Activated T-cell treated with anti-CD3 and anti-CD28 coated beads, Interleukin-2, amount 50 U/mL, for 72 hours (primary cell): Measurements from ENCODE around the gene ABHD16B. TPM values are rescaled to one million over a fixed set of nuclear protein-coding genes. Genes with fewer than 3 reads are reported as not detected.
A peak's percentile ranks its signal among the peaks of the same experiment; 100 is the strongest.

Experiments
- ATAC-seq, 2 donors: fragments of 150-1000 bp; cut with Tn5 transposase; replicated peaks in 1 of 2; 2 replicates each; pipeline ENCODE4 v1.10.0; 2021; ENCODE audit warnings: moderate library complexity in 2 of 2, mild to moderate bottlenecking in 1 of 2
- DNase-seq, 2 donors: peaks; one replicate each; pipeline ENCODE4 v3.0.0; 2021 to 2022; ENCODE audit warnings: mixed read lengths in 1 of 2
- H3K27ac Mint-ChIP-seq: one replicate; pipeline ENCODE4 v1.8.0; 2022; ENCODE audit warnings: mild to moderate bottlenecking, moderate library complexity, mixed read lengths
- H3K27me3 Mint-ChIP-seq: one replicate; pipeline ENCODE4 v1.8.0; 2022; ENCODE audit warnings: low read depth, mixed read lengths
- H3K36me3 Mint-ChIP-seq, 2 donors: one replicate each; pipeline ENCODE4 v1.8.0; 2022; ENCODE audit warnings: mixed read lengths in 2 of 2, mild to moderate bottlenecking in 1 of 2; ENCODE audit not compliant: insufficient read depth in 2 of 2
- H3K4me1 Mint-ChIP-seq: one replicate; pipeline ENCODE4 v1.8.0; 2022; ENCODE audit warnings: low read depth, mixed read lengths
- H3K4me3 Mint-ChIP-seq, 2 donors: one replicate each; pipeline ENCODE4 v1.8.0; 2022; ENCODE audit warnings: mild to moderate bottlenecking in 2 of 2, mixed read lengths in 2 of 2, moderate library complexity in 2 of 2
- H3K9me3 Mint-ChIP-seq, 2 donors: one replicate each; pipeline ENCODE4 v1.8.0; 2022; ENCODE audit warnings: mixed read lengths in 2 of 2
- total RNA-seq, 2 donors: library from RNA; stranded (reverse); gene quantifications; one replicate each; pipeline ENCODE4 v1.2.3, GENCODE V29; 2022

Gene ABHD16B
- total RNA-seq, 2 donors from 2014 or later: 0.22 TPM; not detected in 1

DNA sequence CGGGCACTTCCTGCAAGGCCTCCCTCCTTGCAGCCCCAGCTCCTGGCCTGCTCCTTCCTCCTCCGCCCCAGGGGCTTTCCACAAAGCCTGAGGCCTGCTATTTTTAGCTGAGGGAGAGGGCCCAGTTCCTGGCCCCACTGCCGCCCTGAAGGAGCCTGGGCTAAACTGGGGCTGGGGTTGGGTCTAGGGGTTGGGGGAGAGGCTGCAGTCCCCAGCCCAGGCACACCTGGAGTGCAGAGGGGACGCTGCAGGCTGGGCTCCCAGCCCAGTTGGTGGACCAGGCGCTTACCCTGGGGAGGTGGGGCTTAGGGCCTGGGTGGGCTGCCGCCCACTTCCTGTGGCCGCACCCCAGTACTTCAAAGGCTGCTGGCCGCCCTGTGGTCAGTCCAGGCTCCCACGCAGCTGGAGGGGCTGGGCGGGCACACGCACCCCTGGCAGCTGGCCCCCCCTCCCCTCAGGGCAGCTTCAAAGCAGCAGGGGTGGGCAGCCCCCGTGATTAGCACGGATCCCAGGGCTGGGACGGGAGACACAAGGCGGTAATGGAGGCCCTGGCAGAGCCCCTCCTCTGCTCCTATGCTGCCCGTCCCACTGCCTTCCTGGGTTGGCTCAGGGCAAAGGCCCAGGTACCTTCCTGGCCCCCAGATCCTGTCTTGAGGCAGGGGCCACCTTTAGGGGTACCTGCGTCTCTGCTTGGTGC lies 7.1 kb upstream of the ABHD16B start:
- no peak overlapping the region for H3K27ac Mint-ChIP-seq
- no peak for DNase-seq
- no peaks in the 10 kb centered on the region for H3K36me3 Mint-ChIP-seq
- no peak for ATAC-seq
- no peaks in the 10 kb centered on the region for H3K9me3 Mint-ChIP-seq
- H3K4me1 Mint-ChIP-seq: peaks cover 43% of the 10 kb centered on the region
- no peak overlapping the region for H3K4me3 Mint-ChIP-seq
- peaks cover 25% of the 10 kb centered on the region for H3K27me3 Mint-ChIP-seq

DNA sequence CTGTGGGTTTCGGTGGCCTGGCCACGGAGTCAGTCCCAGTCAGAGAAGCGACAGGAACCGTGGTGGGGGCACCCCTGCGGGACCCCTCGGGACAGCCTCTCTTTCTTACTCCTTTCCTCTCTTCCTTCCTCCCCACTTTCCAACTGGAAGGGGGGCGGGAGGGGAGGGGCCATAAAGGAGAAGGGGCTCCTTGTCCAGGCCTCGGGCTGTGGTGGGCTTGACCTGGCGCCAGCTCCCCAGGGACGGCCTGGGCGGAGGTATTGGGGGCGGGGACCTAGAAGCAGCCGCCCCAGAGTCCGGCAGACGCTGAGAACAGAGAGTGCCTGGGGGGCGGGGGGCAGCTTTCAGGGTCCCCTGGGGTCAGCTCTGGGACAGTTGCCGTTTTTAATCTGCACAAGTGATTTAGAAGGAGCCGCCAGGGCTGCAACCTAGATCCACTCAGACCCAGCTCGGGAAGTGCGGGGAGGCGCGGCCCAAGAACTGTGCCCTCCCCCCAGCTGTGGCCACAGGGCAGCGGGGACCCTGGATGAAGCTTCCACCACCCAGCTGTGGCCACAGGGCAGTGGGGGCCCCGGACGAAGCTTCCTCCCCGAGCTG lies 6.4 kb upstream of the ABHD16B start:
- Mint-ChIP-seq H3K27me3 (peaks cover 24% of the 10 kb centered on the region), H3K9me3 (no peaks in the 10 kb centered on the region), H3K4me1 (peaks cover 42% of the 10 kb centered on the region), H3K36me3 (no peaks in the 10 kb centered on the region), H3K4me3 (no peak overlapping the region), H3K27ac (no peak overlapping the region)
- DNase-seq (no peak), ATAC-seq (no peak)

DNA sequence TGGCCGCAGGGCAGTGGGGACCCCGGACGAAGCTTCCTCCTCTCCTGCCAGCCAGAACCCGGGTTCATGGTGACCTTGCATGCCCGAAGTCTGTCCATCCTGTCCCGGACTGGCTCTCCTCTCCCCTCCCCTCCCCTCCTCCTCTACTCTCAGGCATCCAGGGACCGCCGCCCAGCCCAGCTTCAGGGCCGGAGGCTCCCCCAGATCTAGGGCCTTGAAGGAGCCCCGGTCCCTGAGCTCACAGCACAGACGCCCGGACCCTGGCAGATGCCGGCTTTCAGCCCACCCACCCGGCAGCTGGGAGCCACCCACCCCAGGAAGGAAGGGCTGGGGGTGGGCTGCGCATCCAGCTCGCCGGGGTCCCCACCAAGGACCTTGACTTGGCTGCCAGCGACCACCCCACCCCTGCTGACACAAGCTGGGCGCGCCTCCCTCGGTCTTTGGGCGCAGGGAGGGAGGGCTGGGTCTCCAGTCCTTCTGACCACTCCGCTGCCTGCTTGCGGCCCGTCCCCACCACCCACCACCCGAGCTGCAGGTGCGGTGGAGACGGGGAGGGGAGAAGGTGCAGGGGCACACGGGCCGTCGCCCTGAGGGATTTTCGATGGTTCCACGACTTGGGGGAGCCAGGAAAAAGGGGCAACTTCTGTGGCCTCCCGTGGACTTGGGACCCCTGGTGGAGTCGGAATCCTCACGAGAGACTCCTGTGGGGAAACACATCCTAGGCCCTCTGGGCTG lies 5.8 kb upstream of the ABHD16B start:
- no peaks in the 10 kb centered on the region for H3K9me3 Mint-ChIP-seq
- H3K4me1 Mint-ChIP-seq: peaks cover 37% of the 10 kb centered on the region
- H3K36me3 Mint-ChIP-seq: no peaks in the 10 kb centered on the region
- H3K4me3 Mint-ChIP-seq: no peak overlapping the region
- peaks cover 18% of the 10 kb centered on the region for H3K27me3 Mint-ChIP-seq
- DNase-seq: no peak
- no peak overlapping the region for H3K27ac Mint-ChIP-seq
- no peak for ATAC-seq

DNA sequence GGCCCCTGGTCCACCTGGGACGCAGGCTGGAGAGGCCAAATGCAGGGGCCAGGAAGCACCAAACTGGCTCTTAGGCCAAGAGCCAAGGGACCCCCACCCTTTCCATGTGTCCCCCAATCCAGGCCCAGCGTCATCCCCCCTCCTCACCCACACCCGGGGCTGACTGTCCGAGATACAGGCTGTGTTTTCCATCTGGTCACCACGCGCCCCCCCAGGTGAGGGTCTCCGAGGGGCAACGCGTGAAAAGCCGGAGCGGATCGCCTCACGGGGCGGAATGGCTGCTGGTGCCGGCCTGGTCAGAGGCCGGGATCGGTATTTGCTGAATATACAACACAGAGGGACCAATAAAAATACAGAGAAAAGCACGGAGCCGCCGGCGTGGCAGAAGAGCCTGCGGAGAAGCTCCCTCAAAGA lies 5.2 kb upstream of the ABHD16B start:
- Mint-ChIP-seq H3K9me3 (no peaks in the 10 kb centered on the region), H3K27me3 (peaks cover 12% of the 10 kb centered on the region), H3K4me1 (peaks cover 37% of the 10 kb centered on the region), H3K36me3 (no peaks in the 10 kb centered on the region), H3K27ac (no peak overlapping the region), H3K4me3 (no peak overlapping the region)
- DNase-seq: no peak
- no peak for ATAC-seq

DNA sequence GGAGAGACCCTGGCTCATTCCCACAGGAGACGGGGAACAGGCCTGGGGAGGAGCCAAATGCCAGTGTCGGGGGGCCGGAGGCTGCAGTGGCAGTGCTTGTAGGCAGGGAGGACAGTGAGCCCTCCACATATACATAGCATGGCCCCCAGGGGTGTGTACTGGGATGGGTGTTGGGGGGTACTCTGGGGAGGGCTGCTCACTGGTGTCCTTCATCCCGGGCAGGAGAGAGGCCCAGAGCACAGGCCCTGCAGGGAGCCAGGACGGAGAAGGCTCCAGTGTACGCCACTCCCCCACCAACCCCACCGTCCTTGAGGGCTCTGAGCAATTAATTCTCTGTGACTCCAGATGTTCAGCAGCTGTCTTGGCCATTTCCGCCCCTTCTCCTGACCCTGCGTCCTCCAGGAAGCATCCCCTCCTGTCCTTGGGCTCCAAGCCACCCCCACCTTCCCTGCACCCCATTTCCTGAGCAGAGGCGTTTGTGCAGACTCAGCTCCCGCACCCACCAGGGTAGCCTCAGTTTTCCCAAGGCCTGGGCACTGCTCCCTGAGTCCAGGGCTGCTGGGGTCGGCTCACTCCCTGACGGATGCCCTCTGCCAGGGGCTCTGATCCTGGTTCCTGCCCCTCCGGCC lies 3.4 kb upstream of the ABHD16B start:
- Mint-ChIP-seq H3K4me3 (no peak overlapping the region), H3K36me3 (no peaks in the 10 kb centered on the region), H3K27me3 (no peaks in the 10 kb centered on the region), H3K9me3 (no peaks in the 10 kb centered on the region), H3K4me1 (peaks cover 25% of the 10 kb centered on the region), H3K27ac (no peak overlapping the region)
- ATAC-seq (no peak), DNase-seq (no peak)

DNA sequence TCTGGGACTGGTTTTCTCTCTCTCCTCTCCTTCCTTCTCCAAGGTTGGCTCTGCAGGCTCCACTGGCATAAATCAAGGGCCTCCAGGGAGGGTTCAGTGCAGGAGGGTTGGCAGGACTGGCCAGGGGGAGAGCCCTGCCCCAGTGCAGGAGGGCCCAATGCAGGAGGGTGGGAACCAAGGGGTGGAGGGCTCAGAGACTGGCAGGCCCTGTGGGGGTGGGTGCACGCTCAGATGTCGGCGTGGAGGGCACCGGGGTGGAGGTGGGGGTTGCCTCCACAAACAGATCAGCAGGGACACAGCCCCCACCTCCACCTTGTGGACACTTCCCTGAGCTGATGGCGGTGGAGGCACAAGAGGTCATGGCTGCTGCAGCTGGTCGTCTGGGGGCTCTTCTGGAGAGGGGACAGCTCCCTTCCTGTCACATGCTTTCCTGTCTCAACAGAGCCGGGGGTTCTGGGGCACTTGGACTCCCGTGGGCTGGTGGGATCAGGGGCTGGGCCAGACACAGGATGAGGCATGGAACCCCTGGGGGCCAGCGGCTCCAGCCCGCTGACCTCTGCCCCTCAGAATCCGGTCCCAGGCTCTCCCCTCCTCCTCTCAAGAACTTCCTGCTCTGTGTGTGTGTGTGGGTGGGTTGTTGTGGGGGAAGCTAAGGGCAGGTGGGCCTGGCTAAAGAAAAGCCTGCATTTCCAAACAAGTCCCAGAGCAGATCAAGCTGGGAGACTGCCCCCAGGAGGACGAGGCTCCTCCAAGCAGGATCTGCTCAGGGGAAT lies 2.7 kb upstream of the ABHD16B start:
- peaks cover under 1 to 3% of the 10 kb centered on the region in 2 donors for H3K36me3 Mint-ChIP-seq
- peak overlapping the region; percentile 40 to 62 for H3K4me3 Mint-ChIP-seq
- H3K27me3 Mint-ChIP-seq: no peaks in the 10 kb centered on the region
- no peak overlapping the region for H3K27ac Mint-ChIP-seq
- H3K4me1 Mint-ChIP-seq: peaks cover 32% of the 10 kb centered on the region
- no peaks in the 10 kb centered on the region for H3K9me3 Mint-ChIP-seq
- ATAC-seq: peak in 1 of 2 donors; percentile 8
- DNase-seq: no peak

DNA sequence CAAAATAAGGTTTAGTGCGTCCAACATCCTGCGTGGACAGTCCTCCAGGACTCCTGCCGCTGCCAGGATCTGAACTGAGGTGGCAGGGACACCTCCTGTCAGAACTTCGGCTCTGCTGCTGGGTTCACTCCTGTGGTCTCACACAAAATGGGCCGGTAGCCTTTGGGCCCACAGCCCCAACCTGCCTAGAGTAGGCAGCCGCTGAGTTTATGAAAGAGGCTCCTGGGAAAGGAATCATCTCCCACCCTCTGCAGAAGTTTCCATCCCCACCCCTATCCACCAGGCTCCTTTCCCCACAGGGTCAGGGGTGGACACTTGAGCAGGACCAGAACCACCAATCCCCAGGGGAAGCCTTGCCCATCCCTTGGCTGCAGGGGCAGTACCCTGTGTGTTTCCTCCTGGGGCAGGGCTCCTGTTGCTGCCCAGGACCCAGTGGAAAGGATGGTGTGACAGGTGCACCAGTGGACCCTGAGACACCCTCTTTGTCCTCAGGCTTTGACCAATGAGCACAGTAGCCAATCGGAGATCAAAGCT lies 2.1 kb upstream of the ABHD16B start:
- peaks cover 38% of the 10 kb centered on the region for H3K4me1 Mint-ChIP-seq
- H3K9me3 Mint-ChIP-seq: no peaks in the 10 kb centered on the region
- H3K27ac Mint-ChIP-seq: no peak overlapping the region
- H3K36me3 Mint-ChIP-seq: peaks cover 2 to 5% of the 10 kb centered on the region in 2 donors
- no peaks in the 10 kb centered on the region for H3K27me3 Mint-ChIP-seq
- ATAC-seq: no peak
- peak overlapping the region in 1 of 2 donors; percentile 62 for H3K4me3 Mint-ChIP-seq
- no peak for DNase-seq

DNA sequence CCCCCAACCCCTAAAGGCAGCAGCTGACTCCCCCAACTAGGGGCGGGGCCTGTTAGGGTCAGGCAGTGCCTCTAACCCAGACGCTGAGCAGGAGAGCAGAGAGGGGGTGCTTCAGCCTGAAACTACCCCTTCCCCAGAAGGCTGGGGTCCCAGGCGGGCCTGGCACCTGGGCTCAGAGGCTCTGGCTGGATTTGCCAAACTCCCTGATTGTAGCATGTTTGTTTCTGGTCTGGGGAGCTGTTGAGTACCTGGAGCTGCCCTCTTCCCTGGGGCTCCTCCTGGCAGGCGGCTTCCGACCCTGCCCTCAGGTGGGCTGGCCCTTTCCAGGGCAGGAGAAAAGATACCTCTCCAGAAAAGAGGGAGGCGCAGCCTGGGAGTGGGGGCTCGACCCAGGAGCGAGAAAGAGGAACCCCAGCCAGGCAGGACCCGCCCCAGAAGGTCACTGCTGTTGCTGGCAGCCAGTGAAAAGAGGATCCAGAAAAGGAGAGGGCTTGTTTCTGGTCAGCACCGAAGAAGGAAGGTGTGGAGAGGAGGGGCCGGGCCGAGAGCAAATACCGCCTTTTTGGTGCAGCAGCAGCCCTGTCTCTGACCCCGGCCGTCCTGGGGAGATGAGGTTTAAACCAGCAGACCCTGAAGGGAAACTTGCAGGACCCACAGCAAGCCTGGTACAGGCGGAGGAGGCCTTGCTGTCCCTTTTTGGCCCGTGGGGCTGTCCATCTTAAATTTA lies 810 bp upstream of the ABHD16B start:
- DNase-seq (no peak), ATAC-seq (no peak)
- H3K4me3 Mint-ChIP-seq: no peak overlapping the region
- peaks cover 3 to 5% of the 10 kb centered on the region in 2 donors for H3K36me3 Mint-ChIP-seq
- peaks cover 38% of the 10 kb centered on the region for H3K4me1 Mint-ChIP-seq
- no peak overlapping the region for H3K27ac Mint-ChIP-seq
- H3K9me3 Mint-ChIP-seq: no peaks in the 10 kb centered on the region
- H3K27me3 Mint-ChIP-seq: no peaks in the 10 kb centered on the region

DNA sequence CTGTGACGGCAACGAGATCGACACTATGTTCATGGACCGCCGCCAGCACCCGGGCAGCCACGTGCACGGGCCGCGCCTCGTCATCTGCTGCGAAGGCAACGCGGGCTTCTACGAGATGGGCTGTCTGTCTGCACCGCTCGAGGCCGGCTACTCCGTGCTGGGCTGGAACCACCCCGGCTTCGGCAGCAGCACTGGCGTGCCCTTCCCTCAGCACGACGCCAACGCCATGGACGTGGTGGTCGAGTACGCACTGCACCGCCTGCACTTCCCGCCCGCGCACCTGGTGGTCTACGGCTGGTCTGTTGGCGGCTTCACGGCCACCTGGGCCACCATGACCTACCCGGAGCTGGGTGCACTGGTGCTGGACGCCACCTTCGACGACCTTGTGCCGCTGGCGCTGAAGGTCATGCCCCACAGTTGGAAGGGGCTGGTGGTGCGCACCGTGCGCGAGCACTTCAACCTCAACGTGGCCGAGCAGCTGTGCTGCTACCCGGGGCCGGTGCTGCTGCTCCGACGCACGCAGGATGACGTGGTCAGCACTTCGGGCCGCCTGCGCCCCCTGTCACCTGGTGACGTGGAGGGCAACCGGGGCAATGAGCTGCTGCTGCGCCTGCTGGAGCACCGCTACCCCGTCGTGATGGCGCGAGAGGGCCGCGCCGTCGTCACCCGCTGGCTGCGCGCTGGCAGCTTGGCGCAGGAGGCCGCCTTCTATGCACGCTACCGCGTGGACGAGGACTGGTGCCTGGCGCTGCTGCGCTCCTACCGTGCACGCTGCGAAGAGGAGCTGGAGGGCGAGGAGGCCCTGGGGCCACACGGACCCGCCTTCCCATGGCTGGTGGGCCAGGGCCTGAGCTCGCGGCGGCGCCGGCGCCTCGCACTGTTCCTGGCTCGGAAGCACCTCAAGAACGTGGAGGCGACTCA lies 943 bp downstream of the ABHD16B start:
- Mint-ChIP-seq H3K4me3 (no peak overlapping the region), H3K27ac (no peak overlapping the region), H3K27me3 (no peaks in the 10 kb centered on the region), H3K4me1 (peaks cover 55% of the 10 kb centered on the region), H3K9me3 (no peaks in the 10 kb centered on the region), H3K36me3 (peaks cover 3 to 5% of the 10 kb centered on the region in 2 donors)
- DNase-seq (no peak), ATAC-seq (no peak)

DNA sequence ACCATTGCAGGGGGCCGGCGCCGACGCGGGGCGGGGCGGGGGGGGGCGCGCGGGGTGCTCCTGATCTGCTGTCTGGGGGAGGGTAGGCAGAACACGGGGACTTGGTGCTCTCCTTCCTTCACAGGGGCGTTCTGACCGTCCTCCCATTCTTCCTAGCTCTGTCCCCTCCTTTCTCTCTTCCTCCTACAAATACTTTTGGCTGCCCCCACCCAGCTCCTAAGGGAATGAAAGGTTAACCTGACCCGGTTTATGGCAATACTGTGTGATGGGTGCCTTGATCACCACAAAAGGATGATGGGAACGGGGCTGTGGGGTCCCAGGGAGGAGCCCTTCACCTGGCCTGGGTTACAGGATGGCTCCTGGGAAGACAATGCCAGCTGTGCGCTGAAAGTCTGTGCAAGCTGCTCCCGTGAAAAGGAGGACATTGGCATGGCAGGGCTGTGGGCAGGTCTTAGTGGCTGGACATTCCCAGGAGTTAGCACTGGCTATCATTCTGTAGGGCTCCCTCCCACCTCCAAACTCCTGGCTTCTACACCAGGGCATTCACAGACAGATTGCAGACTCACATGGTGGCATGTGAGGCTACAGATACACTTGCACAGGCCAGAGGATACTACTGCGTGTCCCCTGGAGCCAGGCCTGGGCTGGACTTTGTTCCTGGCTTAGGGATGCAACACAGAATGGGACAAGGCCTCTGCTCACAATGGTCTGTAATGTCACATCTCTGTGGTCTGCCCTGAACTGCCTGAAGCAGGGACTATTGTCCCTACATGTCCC lies 1.9 kb downstream of the ABHD16B start:
- no peaks in the 10 kb centered on the region for H3K27me3 Mint-ChIP-seq
- H3K9me3 Mint-ChIP-seq: no peaks in the 10 kb centered on the region
- peaks cover 49% of the 10 kb centered on the region for H3K4me1 Mint-ChIP-seq
- peak overlapping the region; percentile 64 for H3K27ac Mint-ChIP-seq
- ATAC-seq (no peak), DNase-seq (no peak)
- H3K4me3 Mint-ChIP-seq: peak overlapping the region; percentile 84 to 99
- peaks cover 5 to 7% of the 10 kb centered on the region in 2 donors for H3K36me3 Mint-ChIP-seq
